NT2/D1 (cell line): ENCODE results near the gene PRMT1.

ENCODE experiments used
- YY1 ChIP-seq: IDR thresholded peaks from 2 replicates; pipeline ENCODE4 v1.6.1; 2011; ENCODE audit not compliant: insufficient read length, insufficient read depth
- ZNF274 ChIP-seq: IDR thresholded peaks from 2 replicates; pipeline ENCODE4 v1.6.1; 2011; ENCODE audit warnings: mild to moderate bottlenecking, low read depth, low read length

GRCh38 chr19:49692147-49692506 lies 15.1 kb downstream of the PRMT1 start:
- TF ChIP-seq ZNF274 (no peak), YY1 (no peak)
